Kidney (tissue), 14 donors: ENCODE data around the gene KXD1. TPM values are rescaled to one million over a fixed set of nuclear protein-coding genes. Genes with fewer than 3 reads are reported as not detected.

ENCODE experiments used
- DNase-seq, 5 donors: peaks; one replicate each; pipeline ENCODE4 v3.0.0-alpha.2; 2013 to 2020
- FAIRE-seq: peaks from 2 replicates; lab custom pipeline; 2012; peaks lifted over from hg19 to GRCh38; lab: Jason Lieb, UNC
- H3K27ac ChIP-seq, 2 donors: one replicate each; pipeline ENCODE4 v1.7.0; 2013; ENCODE audit warnings: low read depth in 2 of 2, low read length in 2 of 2, inconsistent platforms in 1 of 2
- H3K27me3 ChIP-seq: one replicate; pipeline ENCODE4 v1.7.1; 2013; ENCODE audit warnings: low read length, inconsistent platforms; ENCODE audit not compliant: control insufficient read depth, insufficient read depth
- H3K36me3 ChIP-seq, 3 donors: one replicate each; pipeline versions ENCODE4 v1.7.0 to v1.7.1; 2013; ENCODE audit warnings: low read length in 3 of 3, control low read depth in 1 of 3, inconsistent platforms in 1 of 3; ENCODE audit not compliant: insufficient read depth in 3 of 3, control insufficient read depth in 2 of 3
- H3K4me1 ChIP-seq, 3 donors: one replicate each; pipeline versions ENCODE4 v1.7.0 to v1.7.1; 2013; ENCODE audit warnings: low read length in 3 of 3, inconsistent platforms in 1 of 3, low read depth in 1 of 3; ENCODE audit not compliant: control insufficient read depth in 2 of 3, insufficient read depth in 2 of 3
- H3K4me3 ChIP-seq, 3 donors: one replicate each; pipeline versions ENCODE4 v1.7.0 to v1.8.1; 2013; ENCODE audit warnings: low read length in 3 of 3, control low read depth in 1 of 3, inconsistent platforms in 1 of 3
- H3K9ac ChIP-seq, 3 donors: one replicate each; pipeline versions ENCODE4 v1.7.0 to v1.7.1; 2013; ENCODE audit warnings: low read length in 3 of 3, control low read depth in 1 of 3, inconsistent platforms in 1 of 3
- H3K9me3 ChIP-seq, 3 donors: one replicate each; pipeline versions ENCODE4 v1.7.0 to v1.7.1; 2013; ENCODE audit warnings: low read length in 3 of 3, control low read depth in 1 of 3, inconsistent platforms in 1 of 3; ENCODE audit not compliant: control insufficient read depth in 2 of 3, insufficient read depth in 1 of 3
- CTCF ChIP-seq: IDR thresholded peaks from 3 replicates; pipeline ENCODE4 v1.5.1; 2012; ENCODE audit warnings: mild to moderate bottlenecking, moderate library complexity, borderline replicate concordance; ENCODE audit not compliant: insufficient read depth; ENCODE audit errors: extremely low read depth
- intact Hi-C: fragments of 100-400 bp; cut with DNase I; formaldehyde crosslinking; loops from one replicate; pipeline ENCODE4 v1.11.1; 2022
- polyA plus RNA-seq: library from polyadenylated mRNA; stranded (reverse); fragments of 350-450 nt; fragmentation: Illumina TruSeq; extraction: RNeasy Lipid Tissue Mini Kit (QIAGEN cat#74804); gene quantifications from one replicate; pipeline ENCODE4 v1.2.3, GENCODE V29; 2014; ENCODE audit warnings: low read depth, low replicate concordance; ENCODE audit not compliant: insufficient read depth
- total RNA-seq: library from RNA; stranded (reverse); fragmentation: NEBNext Ultra II Directional; extraction: Animal tissue kit (Norgen Biotek cat#: 25700); gene quantifications from one replicate; pipeline ENCODE4 v1.2.1, GENCODE V29; 2021
- donor health status: control.
- donor health status: control.
- donor health status: control.
- donor health status: control.
- donor health status: control.
- donor health status: DM: yes; HTN: yes; CAD: no.
- donor health status: Normal renal cell carcinoma (clear cell type).

The KXD1 gene
- total and polyA plus RNA-seq, 2 donors from 2014 or later: 56.3 to 69.9 TPM

- DNase-seq (no peak), FAIRE-seq (no peak)
- no peaks in the 10 kb centered on the region for H3K9me3 ChIP-seq
- peaks cover 38% of the 10 kb centered on the region for H3K27me3 ChIP-seq
- H3K4me1 ChIP-seq: peaks cover 0 to 11% (median 0%) of the 10 kb centered on the region in 3 donors
- H3K9ac ChIP-seq: no peak overlapping the region
- no peak overlapping the region for H3K27ac ChIP-seq
- no peak for TF ChIP-seq CTCF
- no peaks in the 10 kb centered on the region for H3K36me3 ChIP-seq
- intact Hi-C loops: no loop called here
- H3K4me3 ChIP-seq: no peak overlapping the region
Observed at GRCh38 chr19:18608102-18608804, 50.6 kb downstream of the KXD1 start.

GRCh38 chr19:18608805-18609716, 51.4 kb downstream of the KXD1 start:
- H3K4me1 ChIP-seq: peaks cover 0 to 11% (median 0%) of the 10 kb centered on the region in 3 donors
- DNase-seq: no peak
- H3K9ac ChIP-seq: no peak overlapping the region
- no peak for TF ChIP-seq CTCF
- intact Hi-C loops: no loop called here
- peaks cover 39% of the 10 kb centered on the region for H3K27me3 ChIP-seq
- no peaks in the 10 kb centered on the region for H3K9me3 ChIP-seq
- no peaks in the 10 kb centered on the region for H3K36me3 ChIP-seq
- H3K27ac ChIP-seq: no peak overlapping the region
- FAIRE-seq: no peak
- no peak overlapping the region for H3K4me3 ChIP-seq

- no peaks in the 10 kb centered on the region for H3K9me3 ChIP-seq
- no peak overlapping the region for H3K4me3 ChIP-seq
- no peak for DNase-seq
- peaks cover 37% of the 10 kb centered on the region for H3K27me3 ChIP-seq
- intact Hi-C loops: no loop called here
- H3K27ac ChIP-seq: no peak overlapping the region
- H3K9ac ChIP-seq: no peak overlapping the region
- TF ChIP-seq CTCF: no peak
- no peak for FAIRE-seq
- peaks cover 0 to 11% (median 0%) of the 10 kb centered on the region in 3 donors for H3K4me1 ChIP-seq
- no peaks in the 10 kb centered on the region for H3K36me3 ChIP-seq
Observed at GRCh38 chr19:18609717-18610051, 52.0 kb downstream of the KXD1 start.
